GM19238 (cell line): Measurements from ENCODE around the gene PPM1G.
"Not testable (repeated sequence)": the region's sequence is repeated elsewhere in the genome, so short reads cannot be mapped to it uniquely, and the experiment has no call there.

Experiments used
- DNase-seq: peaks from one replicate; pipeline ENCODE4 v3.0.0; 2011; ENCODE audit warnings: low spot score; ENCODE audit not compliant: insufficient read length

The PPM1G gene, protein sequence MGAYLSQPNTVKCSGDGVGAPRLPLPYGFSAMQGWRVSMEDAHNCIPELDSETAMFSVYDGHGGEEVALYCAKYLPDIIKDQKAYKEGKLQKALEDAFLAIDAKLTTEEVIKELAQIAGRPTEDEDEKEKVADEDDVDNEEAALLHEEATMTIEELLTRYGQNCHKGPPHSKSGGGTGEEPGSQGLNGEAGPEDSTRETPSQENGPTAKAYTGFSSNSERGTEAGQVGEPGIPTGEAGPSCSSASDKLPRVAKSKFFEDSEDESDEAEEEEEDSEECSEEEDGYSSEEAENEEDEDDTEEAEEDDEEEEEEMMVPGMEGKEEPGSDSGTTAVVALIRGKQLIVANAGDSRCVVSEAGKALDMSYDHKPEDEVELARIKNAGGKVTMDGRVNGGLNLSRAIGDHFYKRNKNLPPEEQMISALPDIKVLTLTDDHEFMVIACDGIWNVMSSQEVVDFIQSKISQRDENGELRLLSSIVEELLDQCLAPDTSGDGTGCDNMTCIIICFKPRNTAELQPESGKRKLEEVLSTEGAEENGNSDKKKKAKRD

GRCh38 chr2:27409321-27410073, at the start of gene PPM1G:
PPM1G (minus strand) TSS chr2:27409591; CDS start chr2:27409422, 169 bp downstream.
- DNase-seq = peak; percentile 87

DNA sequence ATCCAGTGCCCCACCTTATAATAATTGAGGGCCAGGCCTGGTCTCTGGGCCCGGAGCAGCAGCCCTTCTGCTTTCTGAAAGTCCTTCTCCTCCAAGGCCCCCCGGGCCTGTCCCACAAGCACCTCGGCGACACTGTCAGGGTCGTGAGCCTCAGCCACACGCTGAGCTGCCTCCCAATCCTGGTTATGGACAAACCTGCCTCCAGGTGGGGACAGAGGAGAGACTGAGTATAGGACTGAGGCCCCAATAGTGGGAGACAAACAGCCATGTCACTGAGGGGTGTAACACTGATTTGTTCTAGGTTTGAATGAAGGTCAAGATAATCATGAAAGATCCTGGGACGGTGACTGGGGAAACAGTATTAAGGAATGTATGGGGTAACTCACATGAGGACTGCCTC, 44.6 kb upstream of the PPM1G start:
- DNase-seq = no peak

DNA sequence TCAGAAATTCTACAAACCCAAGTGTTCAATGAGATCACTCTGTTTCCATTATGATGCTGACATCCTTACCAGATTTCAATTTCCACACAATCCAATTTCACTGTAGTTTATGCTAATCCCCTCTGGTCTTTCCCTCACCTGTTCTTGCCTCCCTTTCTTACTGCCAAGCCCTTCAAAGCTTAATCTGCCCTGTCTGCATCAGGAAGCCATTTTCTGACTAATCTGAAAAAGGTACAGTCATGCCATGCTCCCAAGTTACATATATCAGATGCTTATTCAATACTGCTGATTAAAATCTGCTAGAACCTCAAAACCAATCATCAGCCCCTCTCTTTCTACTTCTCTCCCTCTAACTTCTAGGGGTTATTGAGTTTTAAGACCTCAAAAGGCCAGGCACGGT, 41.7 kb upstream of the PPM1G start:
- no peak for DNase-seq

DNA sequence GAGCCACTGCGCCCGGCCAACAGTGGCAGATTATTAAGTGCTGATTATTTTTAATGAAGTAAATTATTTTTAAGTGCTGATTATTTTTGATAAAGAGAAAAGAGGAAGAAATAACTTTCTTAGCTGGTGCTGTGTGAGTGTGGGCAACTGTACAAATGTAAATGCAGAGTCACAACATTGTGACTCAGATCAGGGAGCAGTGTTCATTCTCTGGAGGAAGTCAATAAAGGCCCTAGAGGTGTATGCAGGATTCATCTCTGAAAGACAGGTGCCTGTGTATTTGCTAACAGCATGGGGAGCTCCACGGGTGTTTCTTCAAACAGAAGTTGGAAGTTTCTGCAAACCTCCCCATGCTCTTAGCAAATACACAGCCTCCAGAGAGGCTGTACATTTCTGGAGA, 39.0 kb upstream of the PPM1G start:
- DNase-seq = no peak

- DNase-seq = no peak
These were observed 36.7 kb upstream of the PPM1G start for GRCh38 chr2:27446057-27446456.

DNA sequence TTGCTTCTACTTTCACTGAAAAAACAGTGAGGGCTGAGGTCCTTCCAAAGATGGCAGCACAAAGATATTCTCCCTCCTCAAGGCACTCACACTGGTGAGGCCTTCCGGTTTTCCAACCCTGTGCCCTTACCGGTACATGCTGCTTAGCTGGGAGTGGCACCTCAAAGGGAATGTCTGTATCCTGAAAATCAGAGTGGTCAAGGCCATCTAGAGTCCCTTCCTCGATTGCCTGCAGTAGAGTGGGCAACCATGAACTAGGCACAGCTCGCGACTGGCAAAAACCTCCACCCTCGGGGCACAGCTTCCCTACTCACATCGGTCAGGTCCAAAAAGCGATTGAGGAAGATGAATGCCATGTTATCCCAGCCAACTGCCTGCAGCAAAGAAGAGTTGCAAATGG, 36.2 kb upstream of the PPM1G start:
- no peak for DNase-seq

DNA sequence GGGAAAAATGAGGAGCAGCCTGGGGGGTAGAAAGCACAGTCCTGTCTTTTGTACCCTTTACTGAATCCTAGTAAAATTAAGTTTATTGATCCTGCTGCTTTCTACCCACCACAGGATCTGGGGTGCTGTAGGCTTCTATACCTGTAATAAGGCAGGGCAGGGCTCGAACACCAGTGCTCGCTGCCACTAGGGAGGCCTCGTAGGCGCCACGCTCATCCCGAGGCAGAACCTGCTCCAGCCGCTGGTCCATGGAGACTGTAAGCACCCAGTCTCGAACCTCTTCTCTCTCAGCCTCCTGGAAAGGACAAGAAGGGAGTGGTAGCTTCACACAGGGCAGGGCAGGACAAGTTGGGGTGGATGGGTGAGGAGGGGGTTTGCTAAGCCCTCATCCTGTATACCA, 35.8 kb upstream of the PPM1G start:
- DNase-seq = no peak

- no peak for DNase-seq
These were observed 33.5 kb upstream of the PPM1G start for GRCh38 chr2:27442920-27443282.

- no peak for DNase-seq
These were observed 32.8 kb upstream of the PPM1G start, which contains the start of gene KRTCAP3 for GRCh38 chr2:27441958-27442919. KRTCAP3 (plus strand) TSS chr2:27442381; CDS start chr2:27442413, 32 bp downstream.

DNA sequence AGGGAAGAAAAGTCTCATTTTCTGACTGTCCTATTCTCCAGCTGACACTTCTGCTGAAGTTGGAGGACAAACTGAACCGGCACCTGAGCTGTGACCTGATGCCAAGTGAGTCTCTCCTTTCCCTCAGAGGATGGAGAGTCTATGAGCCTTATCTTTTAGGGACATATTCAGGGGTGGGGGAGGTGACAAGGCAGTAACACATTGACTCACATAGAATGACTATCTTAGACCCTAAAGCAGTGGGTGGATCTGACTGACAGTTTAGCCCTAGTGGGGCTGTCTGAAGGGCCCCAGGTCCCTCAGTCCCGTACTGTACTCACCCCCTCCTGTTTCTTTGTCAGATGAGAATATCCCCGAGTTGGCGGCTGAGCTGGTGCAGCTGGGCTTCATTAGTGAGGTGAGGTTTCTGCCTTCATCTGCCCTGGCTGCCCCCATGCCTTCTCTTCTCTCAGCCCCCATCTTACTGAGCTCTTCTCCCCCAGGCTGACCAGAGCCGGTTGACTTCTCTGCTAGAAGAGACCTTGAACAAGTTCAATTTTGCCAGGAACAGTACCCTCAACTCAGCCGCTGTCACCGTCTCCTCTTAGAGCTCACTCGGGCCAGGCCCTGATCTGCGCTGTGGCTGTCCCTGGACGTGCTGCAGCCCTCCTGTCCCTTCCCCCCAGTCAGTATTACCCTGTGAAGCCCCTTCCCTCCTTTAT, 32.0 kb upstream of the PPM1G start:
- DNase-seq = no peak

- DNase-seq = no peak
These were observed 26.2 kb upstream of the PPM1G start for GRCh38 chr2:27435628-27436027.

GRCh38 chr2:27431395-27431794, 22.0 kb upstream of the PPM1G start:
- DNase-seq = no peak

DNA sequence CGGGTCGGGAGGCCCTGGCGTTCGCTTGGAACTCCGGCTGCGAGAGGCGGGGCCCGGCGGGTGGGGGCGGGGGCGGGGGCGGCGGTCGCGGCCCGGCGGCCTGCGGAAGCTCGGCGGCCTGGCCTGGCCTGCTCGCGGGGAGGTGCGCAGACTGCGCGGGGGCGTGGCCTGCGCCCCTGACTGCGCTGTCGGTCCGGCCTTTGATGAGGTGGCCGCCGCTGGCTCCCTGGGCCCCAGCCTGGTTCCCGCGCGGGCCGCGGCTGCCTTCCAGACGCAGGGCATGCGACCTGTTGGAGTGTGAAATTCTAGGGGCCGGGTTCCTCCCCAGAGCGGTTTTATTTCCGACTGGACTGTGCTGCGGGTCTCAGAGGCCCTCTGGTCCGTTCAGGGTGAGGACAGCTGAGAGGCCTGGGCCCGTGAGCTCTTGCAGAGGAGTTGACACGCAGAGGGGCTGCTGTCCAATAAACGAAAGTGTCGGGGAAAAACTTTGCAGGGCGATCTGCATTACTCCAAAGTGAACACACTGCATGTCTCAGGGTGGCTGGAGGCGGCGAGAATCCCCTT, 19.7 kb upstream of the PPM1G start:
- DNase-seq = peak; percentile 83

GRCh38 chr2:27428213-27428977, 19.0 kb upstream of the PPM1G start, which contains the start of gene NRBP1:
NRBP1 (plus strand) TSS chr2:27428631; CDS start chr2:27433274, 4,643 bp downstream.
- DNase-seq = peak; percentile 90

- no peak for DNase-seq
These were observed 18.4 kb upstream of the PPM1G start for GRCh38 chr2:27427863-27428212.

DNA sequence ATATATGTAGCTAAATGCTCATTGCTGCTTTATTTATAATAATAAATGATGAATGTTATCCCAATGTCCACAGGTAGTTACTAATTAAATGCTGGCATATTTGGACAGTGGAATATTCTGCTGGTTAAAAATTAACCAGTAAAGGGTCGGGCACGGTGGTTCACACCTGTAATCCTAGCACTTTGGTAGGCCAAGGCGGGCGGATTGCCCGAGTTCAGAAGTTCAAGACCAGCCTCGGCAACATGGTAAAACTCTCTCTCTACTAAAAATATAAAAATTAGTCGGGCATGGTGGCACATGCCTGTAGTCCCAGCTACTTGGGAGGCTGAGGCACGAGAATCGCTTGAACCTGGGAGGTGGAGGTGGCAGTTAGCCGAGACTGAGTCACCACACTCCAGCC, 15.6 kb upstream of the PPM1G start:
- not testable (repeated sequence) for DNase-seq

- no peak for DNase-seq
These were observed 13.6 kb upstream of the PPM1G start for GRCh38 chr2:27422958-27423357.

GRCh38 chr2:27421660-27422250, 12.4 kb upstream of the PPM1G start:
- no peak for DNase-seq

DNA sequence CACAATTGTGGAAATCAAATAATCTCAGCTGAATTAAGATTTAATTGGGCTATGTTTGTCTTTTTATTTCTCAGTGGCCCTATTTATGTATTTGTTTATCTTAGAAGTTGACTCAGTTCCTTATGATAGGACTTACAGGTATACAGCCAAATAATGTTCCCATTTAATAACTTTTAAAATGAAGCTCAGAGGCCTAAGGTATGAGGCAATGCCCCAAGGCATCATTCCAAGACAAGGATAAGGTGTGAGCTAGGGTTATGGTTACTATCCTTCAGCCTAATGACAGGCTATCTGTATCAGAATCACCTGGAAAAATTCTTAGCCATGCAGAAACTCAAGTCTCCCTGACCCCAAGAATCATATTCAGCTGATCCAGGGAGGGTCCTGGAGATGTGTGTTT, 11.6 kb upstream of the PPM1G start:
- no peak for DNase-seq
